ENCODE results near the gene RALB. TPM values are rescaled to one million over a fixed set of nuclear protein-coding genes. Genes with fewer than 3 reads are reported as not detected.
"Not testable (repeated sequence)": the region's sequence is repeated elsewhere in the genome, so short reads cannot be mapped to it uniquely, and the experiment has no call there.

The RALB gene
- polyA plus RNA-seq, 1 donor (not counting 4 experiments of a cell fraction or from before 2014, with no cell fraction given): 80.8 TPM

DNA sequence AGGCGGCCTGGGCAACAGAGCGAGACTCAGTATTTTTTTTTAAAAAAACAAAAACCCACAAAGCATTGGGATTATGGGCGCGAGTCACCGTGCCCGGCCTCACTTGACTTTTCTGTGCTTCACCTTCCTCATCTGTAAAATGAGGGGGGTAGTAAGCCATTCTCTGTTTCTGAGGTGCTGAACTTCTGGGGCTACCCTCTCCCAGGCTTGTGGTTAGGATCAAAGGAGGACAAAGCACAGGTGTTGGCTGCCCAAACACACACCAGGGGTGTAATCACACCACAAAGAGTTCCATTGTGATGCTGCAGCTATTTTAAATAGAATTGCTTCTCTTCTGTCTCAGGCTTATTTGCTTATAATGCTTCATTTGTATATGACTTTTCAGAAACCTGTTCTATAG, 57.5 kb downstream of the RALB start:
- dilution Hi-C loops (cut with MboI; ENCODE audit: extremely low pct_ligation_motif_present, low sequenced_read_pairs): no loop called here
- H3K4me3 ChIP-seq (ENCODE audit: control insufficient read depth in 2 of 3, extremely low read depth in 1 of 3, insufficient read depth in 2 of 3, low read depth in 1 of 3, low read length in 3 of 3): no peak overlapping the region
- no peaks in the 10 kb centered on the region for H3K79me2 ChIP-seq (ENCODE audit: control insufficient read depth, insufficient read depth, low read length)
- peaks cover 0 to 3% of the 10 kb centered on the region in 2 experiments for H3K36me3 ChIP-seq (ENCODE audit: control insufficient read depth in 2 of 2, extremely low read depth in 1 of 2, insufficient read depth in 2 of 2, low read length in 2 of 2)
- no peak overlapping the region for H3K9ac ChIP-seq (ENCODE audit: control insufficient read depth, extremely low read depth, insufficient read depth, low read length)
- H3K27ac ChIP-seq (ENCODE audit: control insufficient read depth, insufficient read depth, low read length): no peak overlapping the region
- H3K27me3 ChIP-seq (ENCODE audit: control insufficient read depth, extremely low read depth, insufficient read depth, low read length): no peaks in the 10 kb centered on the region
- no peaks in the 10 kb centered on the region for H3K9me3 ChIP-seq (ENCODE audit: control insufficient read depth, low read depth, low read length)
- no peaks in the 10 kb centered on the region for H4K20me1 ChIP-seq (ENCODE audit: control insufficient read depth, extremely low read depth, insufficient read depth, low read length)
- H3K4me1 ChIP-seq (ENCODE audit: control insufficient read depth, extremely low read depth, insufficient read depth, low read length): peaks cover 6% of the 10 kb centered on the region
- no peak overlapping the region for H2AFZ ChIP-seq (ENCODE audit: control insufficient read depth, low read length)
- DNase-seq (ENCODE audit: low read depth, low spot score): no peak
- no peak for FAIRE-seq
- H3K4me2 ChIP-seq (ENCODE audit: control insufficient read depth, extremely low read depth, insufficient read depth, low read depth, low read length): no peak overlapping the region
- TF ChIP-seq, protein P1, sequence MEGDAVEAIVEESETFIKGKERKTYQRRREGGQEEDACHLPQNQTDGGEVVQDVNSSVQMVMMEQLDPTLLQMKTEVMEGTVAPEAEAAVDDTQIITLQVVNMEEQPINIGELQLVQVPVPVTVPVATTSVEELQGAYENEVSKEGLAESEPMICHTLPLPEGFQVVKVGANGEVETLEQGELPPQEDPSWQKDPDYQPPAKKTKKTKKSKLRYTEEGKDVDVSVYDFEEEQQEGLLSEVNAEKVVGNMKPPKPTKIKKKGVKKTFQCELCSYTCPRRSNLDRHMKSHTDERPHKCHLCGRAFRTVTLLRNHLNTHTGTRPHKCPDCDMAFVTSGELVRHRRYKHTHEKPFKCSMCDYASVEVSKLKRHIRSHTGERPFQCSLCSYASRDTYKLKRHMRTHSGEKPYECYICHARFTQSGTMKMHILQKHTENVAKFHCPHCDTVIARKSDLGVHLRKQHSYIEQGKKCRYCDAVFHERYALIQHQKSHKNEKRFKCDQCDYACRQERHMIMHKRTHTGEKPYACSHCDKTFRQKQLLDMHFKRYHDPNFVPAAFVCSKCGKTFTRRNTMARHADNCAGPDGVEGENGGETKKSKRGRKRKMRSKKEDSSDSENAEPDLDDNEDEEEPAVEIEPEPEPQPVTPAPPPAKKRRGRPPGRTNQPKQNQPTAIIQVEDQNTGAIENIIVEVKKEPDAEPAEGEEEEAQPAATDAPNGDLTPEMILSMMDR (optimal IDR thresholded peaks at IDR 0.05 in 1 of 3, IDR thresholded peaks at IDR 0.05 in 1 of 3, conservative IDR thresholded peaks at IDR 0.05 in 1 of 3; ENCODE audit: extremely low read depth in 1 of 3, insufficient read depth in 2 of 3, low read length in 3 of 3): no peak
- TF ChIP-seq EZH2 (IDR thresholded peaks at IDR 0.05; ENCODE audit: low read length): no peak
- H3K9me1 ChIP-seq (ENCODE audit: control insufficient read depth, extremely low read depth, insufficient read depth, low read length): no peaks in the 10 kb centered on the region

- H3K4me1 ChIP-seq (ENCODE audit: control insufficient read depth, extremely low read depth, insufficient read depth, low read length); DNase-seq (ENCODE audit: low read depth, low spot score); H3K4me3 ChIP-seq (ENCODE audit: control insufficient read depth in 2 of 3, extremely low read depth in 1 of 3, insufficient read depth in 2 of 3, low read depth in 1 of 3, low read length in 3 of 3); H3K27me3 ChIP-seq (ENCODE audit: control insufficient read depth, extremely low read depth, insufficient read depth, low read length); dilution Hi-C loops (cut with MboI; ENCODE audit: extremely low pct_ligation_motif_present, low sequenced_read_pairs); H3K9ac ChIP-seq (ENCODE audit: control insufficient read depth, extremely low read depth, insufficient read depth, low read length); H3K9me1 ChIP-seq (ENCODE audit: control insufficient read depth, extremely low read depth, insufficient read depth, low read length); H3K9me3 ChIP-seq (ENCODE audit: control insufficient read depth, low read depth, low read length); H3K27ac ChIP-seq (ENCODE audit: control insufficient read depth, insufficient read depth, low read length); H3K4me2 ChIP-seq (ENCODE audit: control insufficient read depth, extremely low read depth, insufficient read depth, low read depth, low read length); H3K79me2 ChIP-seq (ENCODE audit: control insufficient read depth, insufficient read depth, low read length); FAIRE-seq; H3K36me3 ChIP-seq (ENCODE audit: control insufficient read depth in 2 of 2, extremely low read depth in 1 of 2, insufficient read depth in 2 of 2, low read length in 2 of 2); H2AFZ ChIP-seq (ENCODE audit: control insufficient read depth, low read length); H4K20me1 ChIP-seq (ENCODE audit: control insufficient read depth, extremely low read depth, insufficient read depth, low read length): not testable (repeated sequence)
Observed at GRCh38 chr2:120310841-120311240, 58.2 kb downstream of the RALB start.

GRCh38 chr2:120312076-120312475, 59.4 kb downstream of the RALB start:
- no peaks in the 10 kb centered on the region for H3K36me3 ChIP-seq (ENCODE audit: control insufficient read depth in 2 of 2, extremely low read depth in 1 of 2, insufficient read depth in 2 of 2, low read length in 2 of 2)
- no peak overlapping the region for H3K4me3 ChIP-seq (ENCODE audit: control insufficient read depth in 2 of 3, extremely low read depth in 1 of 3, insufficient read depth in 2 of 3, low read depth in 1 of 3, low read length in 3 of 3)
- H3K27ac ChIP-seq (ENCODE audit: control insufficient read depth, insufficient read depth, low read length): no peak overlapping the region
- no peak overlapping the region for H3K9ac ChIP-seq (ENCODE audit: control insufficient read depth, extremely low read depth, insufficient read depth, low read length)
- DNase-seq (ENCODE audit: low read depth, low spot score): no peak
- dilution Hi-C loops (cut with MboI; ENCODE audit: extremely low pct_ligation_motif_present, low sequenced_read_pairs): no loop called here
- TF ChIP-seq, protein P1 (optimal IDR thresholded peaks at IDR 0.05 in 1 of 3, IDR thresholded peaks at IDR 0.05 in 1 of 3, conservative IDR thresholded peaks at IDR 0.05 in 1 of 3; ENCODE audit: extremely low read depth in 1 of 3, insufficient read depth in 2 of 3, low read length in 3 of 3): no peak
- TF ChIP-seq EZH2 (IDR thresholded peaks at IDR 0.05; ENCODE audit: low read length): no peak
- H3K9me3 ChIP-seq (ENCODE audit: control insufficient read depth, low read depth, low read length): no peaks in the 10 kb centered on the region
- H3K27me3 ChIP-seq (ENCODE audit: control insufficient read depth, extremely low read depth, insufficient read depth, low read length): no peaks in the 10 kb centered on the region
- H3K9me1 ChIP-seq (ENCODE audit: control insufficient read depth, extremely low read depth, insufficient read depth, low read length): no peaks in the 10 kb centered on the region
- no peak overlapping the region for H2AFZ ChIP-seq (ENCODE audit: control insufficient read depth, low read length)
- no peak for FAIRE-seq
- H3K79me2 ChIP-seq (ENCODE audit: control insufficient read depth, insufficient read depth, low read length): no peaks in the 10 kb centered on the region
- no peaks in the 10 kb centered on the region for H4K20me1 ChIP-seq (ENCODE audit: control insufficient read depth, extremely low read depth, insufficient read depth, low read length)
- H3K4me1 ChIP-seq (ENCODE audit: control insufficient read depth, extremely low read depth, insufficient read depth, low read length): peaks cover 6% of the 10 kb centered on the region
- H3K4me2 ChIP-seq (ENCODE audit: control insufficient read depth, extremely low read depth, insufficient read depth, low read depth, low read length): no peak overlapping the region
